H1 (cell line): ENCODE measurements around the gene OTUD3. TPM values are rescaled to one million over a fixed set of nuclear protein-coding genes. Genes with fewer than 3 reads are reported as not detected.

ENCODE experiments used
- CTCF ChIA-PET: fragments of 300-600 bp; sonication (Branson Sonifier 250); formaldehyde crosslinking; loops from one replicate; lab custom pipeline; 2021; ENCODE audit not compliant: partially characterized antibody; lab: Charles Lee
- POLR2A ChIA-PET: fragments of 300-600 bp; sonication (Branson Sonifier 250); formaldehyde crosslinking; loops from one replicate; lab custom pipeline; 2021; ENCODE audit warnings: inconsistent platforms; ENCODE audit not compliant: partially characterized antibody; lab: Charles Lee
- DNase-seq, 2 experiments: peaks; one replicate each; pipeline versions ENCODE4 v3.0.0 to v3.0.0-alpha.2; 2010 to 2022; ENCODE audit warnings: low spot score in 2 of 2, low read depth in 1 of 2, mixed read lengths in 1 of 2
- FAIRE-seq: peaks from 2 replicates; lab custom pipeline; 2011; peaks lifted over from hg19 to GRCh38; lab: Jason Lieb, UNC
- H2AFZ ChIP-seq: 2 replicates; pipeline ENCODE4 v1.8.1; 2012; ENCODE audit warnings: low read length, inconsistent platforms
- H2AK5ac ChIP-seq: 2 replicates; pipeline ENCODE4 v1.6.1; 2013; ENCODE audit warnings: low read depth, low read length
- H2BK120ac ChIP-seq: replicated peaks from 2 replicates; pipeline ENCODE3; 2013; ENCODE audit warnings: low read depth, low read length, inconsistent platforms
- H2BK12ac ChIP-seq: 2 replicates; pipeline ENCODE4 v1.6.1; 2013; ENCODE audit warnings: low read depth, low read length
- H2BK15ac ChIP-seq: 2 replicates; pipeline ENCODE4 v1.6.1; 2013; ENCODE audit warnings: low read length
- H2BK20ac ChIP-seq: 2 replicates; pipeline ENCODE4 v1.6.1; 2013; ENCODE audit warnings: low read length
- H2BK5ac ChIP-seq: 2 replicates; pipeline ENCODE4 v1.6.1; 2013; ENCODE audit warnings: low read depth, low read length
- H3K14ac ChIP-seq: 2 replicates; pipeline ENCODE4 v1.6.1; 2013; ENCODE audit warnings: inconsistent platforms; ENCODE audit not compliant: insufficient read length
- H3K18ac ChIP-seq: 2 replicates; pipeline ENCODE4 v1.6.1; 2013; ENCODE audit warnings: low read length; ENCODE audit errors: extremely low read depth
- H3K23ac ChIP-seq: 2 replicates; pipeline ENCODE4 v1.6.1; 2013; ENCODE audit warnings: inconsistent platforms; ENCODE audit not compliant: insufficient read length
- H3K23me2 ChIP-seq: 2 replicates; pipeline ENCODE4 v1.6.1; 2013; ENCODE audit warnings: low read depth, low read length
- H3K27ac ChIP-seq: 2 replicates; pipeline ENCODE4 v1.6.1; 2011; ENCODE audit warnings: low read depth, low read length, inconsistent platforms
- H3K27me3 ChIP-seq, 4 experiments: replicated peaks in 1 of 4; 1 replicate in 1 of 4; 2 replicates in 3 of 4; pipeline versions ENCODE4 v1.6.1 to v1.8.1; 2011 to 2013; ENCODE audit warnings: low read length in 3 of 4, mild to moderate bottlenecking in 3 of 4, inconsistent platforms in 2 of 4, mixed read lengths in 2 of 4, moderate library complexity in 1 of 4; ENCODE audit not compliant: control insufficient read depth in 3 of 4, insufficient read depth in 3 of 4; ENCODE audit errors: extremely low read depth in 1 of 4
- H3K36me3 ChIP-seq, 4 experiments: 2 replicates each; pipeline versions ENCODE4 v1.6.1 to v1.8.1; 2011 to 2013; ENCODE audit warnings: mild to moderate bottlenecking in 4 of 4, low read length in 3 of 4, moderate library complexity in 2 of 4, control low read depth in 1 of 4, inconsistent platforms in 1 of 4; ENCODE audit not compliant: insufficient read depth in 4 of 4, control insufficient read depth in 2 of 4
- H3K4ac ChIP-seq: replicated peaks from 2 replicates; pipeline ENCODE3; 2013; ENCODE audit warnings: low read length, low read depth, mixed read lengths, inconsistent platforms; ENCODE audit not compliant: insufficient read length
- H3K4me1 ChIP-seq, 4 experiments: replicated peaks in 1 of 4; 1 replicate in 1 of 4; 2 replicates in 3 of 4; pipeline versions ENCODE4 v1.6.1 to v1.8.1; 2011 to 2013; ENCODE audit warnings: low read length in 3 of 4, inconsistent platforms in 2 of 4, mixed read lengths in 1 of 4; ENCODE audit not compliant: insufficient read depth in 4 of 4, control insufficient read depth in 3 of 4
- H3K4me2 ChIP-seq, 2 experiments: 2 replicates each; pipeline versions ENCODE4 v1.6.1 to v1.8.1; 2011 to 2013; ENCODE audit warnings: low read depth in 2 of 2, low read length in 2 of 2, control low read depth in 1 of 2, inconsistent platforms in 1 of 2, mild to moderate bottlenecking in 1 of 2; ENCODE audit not compliant: insufficient read depth in 1 of 2
- H3K4me3 ChIP-seq, 4 experiments: fragments of 200-600, 300-600 bp in 1 of 4; sonication (generic), shearing (Covaris generic), sonication (Bioruptor Twin) in 1 of 4; 2 replicates each; pipeline versions ENCODE4 v1.5.1 to v1.8.1; 2011 to 2016; ENCODE audit warnings: low read length in 4 of 4, low read depth in 3 of 4, control low read depth in 2 of 4, inconsistent platforms in 2 of 4, mild to moderate bottlenecking in 2 of 4, mixed read lengths in 1 of 4, moderate library complexity in 1 of 4; ENCODE audit not compliant: insufficient read depth in 2 of 4; ENCODE audit errors: extremely low read depth in 1 of 4
- H3K56ac ChIP-seq: replicated peaks from 2 replicates; pipeline ENCODE3; 2013; ENCODE audit warnings: low read depth, mild to moderate bottlenecking, mixed read lengths, low read length, inconsistent platforms; ENCODE audit not compliant: insufficient read length
- H3K79me1 ChIP-seq: 2 replicates; pipeline ENCODE4 v1.6.1; 2013; ENCODE audit warnings: low read depth, low read length, control low read depth
- H3K79me2 ChIP-seq, 2 experiments: 2 replicates each; pipeline versions ENCODE4 v1.6.1 to v1.8.1; 2012 to 2013; ENCODE audit warnings: low read length in 2 of 2, mild to moderate bottlenecking in 2 of 2, inconsistent platforms in 1 of 2; ENCODE audit not compliant: insufficient read depth in 2 of 2, control insufficient read depth in 1 of 2
- H3K9ac ChIP-seq, 4 experiments: replicated peaks in 1 of 4; 1 replicate in 1 of 4; 2 replicates in 3 of 4; pipeline versions ENCODE4 v1.6.1 to v1.8.1; 2011 to 2013; ENCODE audit warnings: low read depth in 3 of 4, low read length in 3 of 4, control low read depth in 2 of 4, mild to moderate bottlenecking in 2 of 4, moderate library complexity in 2 of 4, inconsistent platforms in 1 of 4; ENCODE audit errors: extremely low read depth in 1 of 4
- H3K9me3 ChIP-seq, 2 experiments: 2 replicates each; pipeline versions ENCODE4 v1.6.1 to v1.8.1; 2012 to 2013; ENCODE audit warnings: mild to moderate bottlenecking in 2 of 2, moderate library complexity in 2 of 2, control low read depth in 1 of 2, inconsistent platforms in 1 of 2, low read depth in 1 of 2, low read length in 1 of 2, mixed read lengths in 1 of 2; ENCODE audit not compliant: insufficient read depth in 2 of 2
- H4K20me1 ChIP-seq, 2 experiments: replicated peaks in 1 of 2; 2 replicates each; pipeline versions ENCODE3 to v1.8.1; 2011 to 2013; ENCODE audit warnings: inconsistent platforms in 2 of 2, low read length in 2 of 2, mild to moderate bottlenecking in 1 of 2; ENCODE audit not compliant: insufficient read depth in 2 of 2, control insufficient read depth in 1 of 2
- H4K5ac ChIP-seq: 2 replicates; pipeline ENCODE4 v1.6.1; 2013; ENCODE audit warnings: low read length, low read depth, mixed read lengths, inconsistent platforms; ENCODE audit not compliant: insufficient read length
- H4K8ac ChIP-seq: 2 replicates; pipeline ENCODE4 v1.8.0; 2013; ENCODE audit warnings: mild to moderate bottlenecking, moderate library complexity, low read length, inconsistent platforms; ENCODE audit not compliant: insufficient read depth; ENCODE audit errors: extremely low read depth
- H4K91ac ChIP-seq: replicated peaks from 2 replicates; pipeline ENCODE3; 2013; ENCODE audit warnings: low read length, mixed read lengths, inconsistent platforms; ENCODE audit not compliant: insufficient read length
- CEBPB ChIP-seq: IDR thresholded peaks from 2 replicates; pipeline ENCODE4 v1.6.1; 2012; ENCODE audit warnings: low read depth, low read length
- CTBP2 ChIP-seq: IDR thresholded peaks from 2 replicates; pipeline ENCODE4 v1.7.0; 2011; ENCODE audit warnings: borderline replicate concordance, mild to moderate bottlenecking, moderate library complexity, mixed read lengths, low read length; ENCODE audit not compliant: insufficient read depth, insufficient read length
- NANOG ChIP-seq: IDR thresholded peaks from 2 replicates; pipeline ENCODE4 v1.6.1; 2011; ENCODE audit warnings: low read length, low read depth, mild to moderate bottlenecking, inconsistent platforms; ENCODE audit not compliant: insufficient read depth, poor library complexity, severe bottlenecking
- WGBS, 2 experiments: shearing (Covaris generic) in 1 of 2; methylation state at CpG; one replicate each; pipeline versions ENCODE4 v1.1.6 to v1.1.7; 2013 to 2015; ENCODE audit warnings: low lambda C conversion rate in 2 of 2, mixed read lengths in 2 of 2, inconsistent platforms in 1 of 2, low coverage in 1 of 2, missing lambda C conversion rate in 1 of 2; ENCODE audit not compliant: insufficient replicate concordance in 2 of 2, insufficient coverage in 1 of 2, insufficient read length in 1 of 2; ENCODE audit errors: extremely low coverage in 1 of 2, missing lambda C conversion rate in 1 of 2; 5-methylcytosine and 5-hydroxymethylcytosine counted together
- polyA plus RNA-seq, 7 experiments: library from polyadenylated mRNA; depleted of rRNA in 3 of 7; stranded (reverse) in 5 of 7; unstranded in 2 of 7; fragments of >200 nt in 5 of 7; fragments of 200-250 nt in 2 of 7; gene quantifications; 1 replicate in 5 of 7; 2 replicates in 1 of 7; 4 replicates in 1 of 7; pipeline versions ENCODE4 v1.2.1 to v1.2.3, GENCODE V29; 2011 to 2013; ENCODE audit warnings: missing spikeins in 2 of 7, mixed read lengths in 2 of 7
- total RNA-seq: library from RNA; stranded (reverse); fragmentation: NEBNext Ultra II Directional; extraction: Animal tissue kit (Norgen Biotek cat#: 25700); gene quantifications from 2 replicates; pipeline ENCODE4 v1.2.1, GENCODE V29; 2021

The OTUD3 gene
- total and polyA plus RNA-seq, 2 of the 8 experiments (the other 6 are each of a cell fraction or from before 2014, with no cell fraction given): 6.3 to 11.9 TPM

DNA sequence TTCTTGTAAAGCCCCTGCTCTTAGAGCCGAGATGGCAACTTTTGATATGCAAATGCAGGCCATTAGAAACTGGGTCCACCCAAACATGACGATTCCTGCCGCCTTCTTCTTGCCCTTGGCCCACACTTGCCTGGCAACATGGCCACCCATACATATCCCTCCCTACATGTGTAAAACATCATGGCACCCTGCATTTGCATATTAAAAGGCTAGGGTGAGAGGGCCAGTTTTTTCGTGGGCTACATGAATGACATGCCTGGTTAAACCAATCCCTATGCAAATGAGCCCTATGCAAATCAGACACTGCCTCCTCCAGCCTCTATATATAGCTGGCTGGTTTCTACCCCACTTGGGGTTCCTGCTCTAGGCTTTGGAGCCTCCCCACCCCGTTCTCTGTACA is 78.4 kb downstream of the OTUD3 start:
- H2AK5ac ChIP-seq: no peak overlapping the region
- 64% methylated on average over 5 of the region's 5 CpGs; no CpG with 5 or more reads in 1 of the 2 experiments for WGBS, 2 experiments
- H2BK20ac ChIP-seq: no peak overlapping the region
- no peak overlapping the region for H4K8ac ChIP-seq
- H4K91ac ChIP-seq: no peak overlapping the region
- no peak overlapping the region for H2BK12ac ChIP-seq
- H3K27ac ChIP-seq: no peak overlapping the region
- TF ChIP-seq CTBP2 (no peak), NANOG (peak; percentile 2), CEBPB (no peak)
- no peak overlapping the region for H3K4ac ChIP-seq
- no peak overlapping the region for H3K9ac ChIP-seq
- H3K23ac ChIP-seq: no peak overlapping the region
- H3K56ac ChIP-seq: no peak overlapping the region
- FAIRE-seq: no peak
- DNase-seq: no peak
- H4K5ac ChIP-seq: no peak overlapping the region
- H2BK15ac ChIP-seq: no peak overlapping the region
- H3K79me2 ChIP-seq: no peaks in the 10 kb centered on the region
- H3K4me2 ChIP-seq: peak overlapping the region; percentile 11 to 13; a peak in 2 of 4 replicates
- H2AFZ ChIP-seq: no peak overlapping the region
- no peak overlapping the region for H2BK5ac ChIP-seq
- no peaks in the 10 kb centered on the region for H3K79me1 ChIP-seq
- H4K20me1 ChIP-seq: no peaks in the 10 kb centered on the region
- CTCF ChIA-PET: interaction anchor here (1.2 kb wide), 1 partner anchor 15 kb away, joined by 3 read pairs; no protein-coding TSS in a partner anchor
- no peak overlapping the region for H3K4me3 ChIP-seq
- no peak overlapping the region for H3K14ac ChIP-seq
- POLR2A ChIA-PET: no interaction called here
- no peaks in the 10 kb centered on the region for H3K36me3 ChIP-seq
- peak overlapping the region; percentile 32; the same call in 1 of the 2 replicates for H3K18ac ChIP-seq
- H3K27me3 ChIP-seq: no peaks in the 10 kb centered on the region; a peak in 1 of 7 replicates
- H3K9me3 ChIP-seq: peaks cover 0 to 5% of the 10 kb centered on the region in 2 experiments; a peak in 1 of 4 replicates
- no peak overlapping the region for H2BK120ac ChIP-seq
- H3K4me1 ChIP-seq: peaks cover 0 to 1% (median 0%) of the 10 kb centered on the region in 4 experiments; a peak in 3 of 7 replicates
- H3K23me2 ChIP-seq: no peaks in the 10 kb centered on the region

Other genes with a start within 250 kb of the OTUD3 start
- 9.7 and 10.4 TPM in 2 replicates for gene NBL1, start 238.1 kb upstream of the OTUD3 start, total RNA-seq
- gene NBL1, start 238.1 kb upstream of the OTUD3 start, polyA plus RNA-seq (2011; rRNA removed): 8.7 and 10.8 TPM in 2 replicates
- 0.69 and 0.76 TPM in 2 replicates for gene HTR6, start 217.5 kb upstream of the OTUD3 start, total RNA-seq
- 0.95 and 1.4 TPM in 2 replicates for gene HTR6, start 217.5 kb upstream of the OTUD3 start, polyA plus RNA-seq (2011; rRNA removed)
- gene TMCO4, start 82.5 kb upstream of the OTUD3 start, total RNA-seq: 3.0 and 3.1 TPM in 2 replicates
- 3.1 and 3.6 TPM in 2 replicates for gene TMCO4, start 82.5 kb upstream of the OTUD3 start, polyA plus RNA-seq (2011; rRNA removed)
- not detected in 2 replicates for gene RNF186, start 67.1 kb upstream of the OTUD3 start, total RNA-seq
- gene RNF186, start 67.1 kb upstream of the OTUD3 start, polyA plus RNA-seq (2011; rRNA removed): 0.05 TPM in 1 of 2 replicates, not detected in the other
- not detected in 2 replicates for gene PLA2G2E, start 41.2 kb downstream of the OTUD3 start, total RNA-seq
- gene PLA2G2E, start 41.2 kb downstream of the OTUD3 start, polyA plus RNA-seq (2011; rRNA removed): not detected in 2 replicates
- gene PLA2G2A, start 97.2 kb downstream of the OTUD3 start, total RNA-seq: 0.69 and 1.0 TPM in 2 replicates
- gene PLA2G2A, start 97.2 kb downstream of the OTUD3 start, polyA plus RNA-seq (2011; rRNA removed): 2.1 and 3.7 TPM in 2 replicates
- not detected in 2 replicates for gene PLA2G5, start 187.8 kb downstream of the OTUD3 start, total RNA-seq
- 0.05 TPM in 1 of 2 replicates, not detected in the other for gene PLA2G5, start 187.8 kb downstream of the OTUD3 start, polyA plus RNA-seq (2011; rRNA removed)
- not detected in 2 replicates for gene PLA2G2D, start 237.1 kb downstream of the OTUD3 start, total RNA-seq
- not detected in 2 replicates for gene PLA2G2D, start 237.1 kb downstream of the OTUD3 start, polyA plus RNA-seq (2011; rRNA removed)